HepG2 (cell line): Measurements from ENCODE around the gene CPT1A. TPM values are rescaled to one million over a fixed set of nuclear protein-coding genes. Genes with fewer than 3 reads are reported as not detected.

ENCODE experiments used
- DPF2 ChIP-seq: sonication (generic); formaldehyde crosslinking; IDR thresholded peaks from 2 replicates; pipeline ENCODE4 v1.4.0; 2020; ENCODE audit warnings: mild to moderate bottlenecking, low read depth, missing genetic modification reagents, borderline replicate concordance
- HMG20A ChIP-seq: IDR thresholded peaks from 2 replicates; pipeline ENCODE4 v1.6.1; 2016; ENCODE audit warnings: borderline replicate concordance
- KLF16 ChIP-seq, 2 experiments: sonication (generic) in 1 of 2; formaldehyde crosslinking in 1 of 2; IDR thresholded peaks; 2 replicates each; pipeline versions ENCODE4 v1.6.1 to v1.8.0; 2016 to 2023; ENCODE audit warnings: missing genetic modification reagents in 2 of 2, missing compliant biosample characterization in 1 of 2
- MIXL1 ChIP-seq: IDR thresholded peaks from 2 replicates; pipeline ENCODE4 v1.6.1; 2016
- NFKB2 ChIP-seq: sonication (generic); formaldehyde crosslinking; IDR thresholded peaks from 2 replicates; pipeline ENCODE4 v1.4.0; 2020; ENCODE audit warnings: missing genetic modification reagents, borderline replicate concordance
- RNF219 ChIP-seq: sonication (generic); formaldehyde crosslinking; IDR thresholded peaks from 2 replicates; pipeline ENCODE4 v1.5.0; 2020; ENCODE audit warnings: mild to moderate bottlenecking, missing genetic modification reagents
- SALL1 ChIP-seq: sonication (generic); formaldehyde crosslinking; IDR thresholded peaks from 2 replicates; pipeline ENCODE4 v1.8.0; 2022; ENCODE audit warnings: mild to moderate bottlenecking, missing genetic modification reagents
- SP5 ChIP-seq: IDR thresholded peaks from 2 replicates; pipeline ENCODE4 v1.6.1; 2016; ENCODE audit warnings: low read depth, borderline replicate concordance
- TAF1 ChIP-seq: sonication (generic); formaldehyde crosslinking; IDR thresholded peaks from 2 replicates; pipeline ENCODE4 v1.4.0; 2020; ENCODE audit warnings: missing genetic modification reagents
- ZBTB3 ChIP-seq: sonication (generic); formaldehyde crosslinking; IDR thresholded peaks from 2 replicates; pipeline ENCODE4 v1.4.0; 2020; ENCODE audit warnings: low read depth, mild to moderate bottlenecking, moderate library complexity, missing genetic modification reagents, borderline replicate concordance
- ZBTB39 ChIP-seq: sonication (generic); formaldehyde crosslinking; IDR thresholded peaks from 2 replicates; pipeline ENCODE4 v1.5.0; 2020; ENCODE audit warnings: missing genetic modification reagents
- ZHX2 ChIP-seq, 2 experiments: sonication (generic) in 1 of 2; formaldehyde crosslinking in 1 of 2; IDR thresholded peaks; 2 replicates each; pipeline versions ENCODE4 v1.6.1 to v1.9.0; 2014 to 2022; ENCODE audit warnings: antibody characterized with exemption in 1 of 2, borderline replicate concordance in 1 of 2, inconsistent platforms in 1 of 2, low read depth in 1 of 2, missing genetic modification reagents in 1 of 2
- ZMYM3 ChIP-seq: sonication (generic); formaldehyde crosslinking; IDR thresholded peaks from 2 replicates; pipeline ENCODE4 v1.5.1; 2020; ENCODE audit warnings: mild to moderate bottlenecking, missing genetic modification reagents
- ZNF280B ChIP-seq: sonication (generic); formaldehyde crosslinking; IDR thresholded peaks from 2 replicates; pipeline ENCODE4 v1.5.0; 2020; ENCODE audit warnings: missing genetic modification reagents, mild to moderate bottlenecking, borderline replicate concordance
- ZNF567 ChIP-seq: sonication (generic); formaldehyde crosslinking; IDR thresholded peaks from 2 replicates; pipeline ENCODE4 v1.8.1; 2023; ENCODE audit warnings: mild to moderate bottlenecking, missing genetic modification reagents, borderline replicate concordance
- polyA plus RNA-seq, 8 experiments: library from polyadenylated mRNA; depleted of rRNA in 3 of 8; stranded (reverse) in 7 of 8; unstranded in 1 of 8; fragments of >200 nt; fragmentation: Illumina TruSeq in 4 of 8; extraction: Trizol in 4 of 8; gene quantifications; 2 replicates each; pipeline versions ENCODE4 v1.2.1 to v1.2.3, GENCODE V29; 2011 to 2016; ENCODE audit warnings: low read depth in 4 of 8, missing spikeins in 1 of 8, mixed read lengths in 1 of 8; ENCODE audit not compliant: insufficient read depth in 1 of 8
- total RNA-seq, 5 experiments: library from RNA; depleted of rRNA; stranded (reverse); fragments of >200 nt; fragmentation: Illumina TruSeq; extraction: Trizol; gene quantifications; 2 replicates each; pipeline ENCODE4 v1.2.3, GENCODE V29; 2016; ENCODE audit warnings: low read depth in 1 of 5

The CPT1A gene
- total and polyA plus RNA-seq, 2 of the 13 experiments (the other 11 are each of a cell fraction or from before 2014, with no cell fraction given), result 7.0 to 7.1 TPM

GRCh38 chr11:68839054-68839865, 2.5 kb downstream of the CPT1A start (continued):
- TF ChIP-seq ZMYM3 (CRISPR knock-in tag), result no peak; the same call in 1 of the 2 replicates
- TF ChIP-seq HMG20A (CRISPR knock-in tag), result peak; percentile 27; the same call in 1 of the 2 replicates
- peak; percentile 32; the same call in 1 of the 2 replicates for TF ChIP-seq ZNF567 (CRISPR knock-in tag)
- peak; percentile 19; the same call in 1 of the 2 replicates for TF ChIP-seq ZBTB3 (CRISPR knock-in tag)
- TF ChIP-seq SALL1 (CRISPR knock-in tag), result peak; percentile 92
- peak; percentile 86 for TF ChIP-seq SP5 (CRISPR knock-in tag)
- TF ChIP-seq RNF219, result no peak
- TF ChIP-seq KLF16 (CRISPR knock-in tag; IDR thresholded peaks at IDR 0.05), result peak in 1 of 2 experiments; percentile 48; a peak in 1 of 4 replicates
- peak; percentile 38; the same call in 1 of the 2 replicates for TF ChIP-seq TAF1 (CRISPR knock-in tag)
- 0 out of 2 replicates have a peak, but pooled peaks have one; percentile 29 for TF ChIP-seq DPF2 (CRISPR knock-in tag)
- TF ChIP-seq ZHX2 (IDR thresholded peaks at IDR 0.05; ENCODE audit: low read depth), result no peak
- TF ChIP-seq ZHX2 (CRISPR knock-in tag; IDR thresholded peaks at IDR 0.05; ENCODE audit: borderline replicate concordance), result no peak
- TF ChIP-seq MIXL1 (CRISPR knock-in tag), result no peak
- peak; percentile 84 for TF ChIP-seq ZNF280B
- TF ChIP-seq NFKB2 (CRISPR knock-in tag), result peak; percentile 50; the same call in 1 of the 2 replicates
- 0 out of 2 replicates have a peak, but pooled peaks have one; percentile 52 for TF ChIP-seq ZBTB39
